Measurements from ENCODE around the gene OMP. TPM values are rescaled to one million over a fixed set of nuclear protein-coding genes. Genes with fewer than 3 reads are reported as not detected.

OMP gene
- total and polyA plus RNA-seq, 2 of the 13 experiments (the other 11 are each of a cell fraction or from before 2014, with no cell fraction given), result not detected

DNA sequence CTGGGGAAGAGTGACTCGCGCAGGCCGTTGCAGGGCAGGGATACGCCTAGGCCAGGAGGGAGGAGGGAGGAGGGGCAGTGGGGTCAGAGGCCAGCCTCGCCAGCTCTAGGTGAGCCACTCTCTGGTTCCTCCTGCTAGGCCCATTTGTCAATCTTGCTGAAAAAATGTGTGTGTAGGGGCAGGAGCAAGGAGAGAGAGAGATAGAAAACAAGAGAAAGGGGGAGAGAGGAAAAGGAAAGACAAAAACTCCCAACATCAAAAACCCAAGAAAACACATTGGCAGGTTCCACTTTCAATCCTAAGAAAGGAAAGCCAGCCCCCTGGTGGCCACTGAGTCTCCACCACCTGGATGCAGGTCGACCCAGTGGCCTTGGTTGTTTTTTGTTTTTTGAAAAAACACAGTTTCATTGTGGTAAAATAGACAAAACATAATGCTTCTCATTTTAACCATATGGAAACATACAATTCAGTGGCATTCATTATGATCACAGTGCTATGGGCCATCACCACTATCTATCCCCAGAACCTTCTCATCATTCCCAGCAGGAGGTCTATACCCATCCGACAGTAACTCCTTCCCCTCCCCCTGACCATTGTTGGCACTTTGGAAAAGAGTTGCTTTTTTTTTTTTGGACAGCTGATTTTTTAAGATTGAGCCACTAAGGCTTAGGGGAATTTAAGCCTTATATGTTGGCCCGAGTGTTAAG lies 10.9 kb downstream of the OMP start (continued):
- no peak for TF ChIP-seq ZNF713 (CRISPR knock-in tag; IDR thresholded peaks at IDR 0.05)
- TF ChIP-seq, protein P1, sequence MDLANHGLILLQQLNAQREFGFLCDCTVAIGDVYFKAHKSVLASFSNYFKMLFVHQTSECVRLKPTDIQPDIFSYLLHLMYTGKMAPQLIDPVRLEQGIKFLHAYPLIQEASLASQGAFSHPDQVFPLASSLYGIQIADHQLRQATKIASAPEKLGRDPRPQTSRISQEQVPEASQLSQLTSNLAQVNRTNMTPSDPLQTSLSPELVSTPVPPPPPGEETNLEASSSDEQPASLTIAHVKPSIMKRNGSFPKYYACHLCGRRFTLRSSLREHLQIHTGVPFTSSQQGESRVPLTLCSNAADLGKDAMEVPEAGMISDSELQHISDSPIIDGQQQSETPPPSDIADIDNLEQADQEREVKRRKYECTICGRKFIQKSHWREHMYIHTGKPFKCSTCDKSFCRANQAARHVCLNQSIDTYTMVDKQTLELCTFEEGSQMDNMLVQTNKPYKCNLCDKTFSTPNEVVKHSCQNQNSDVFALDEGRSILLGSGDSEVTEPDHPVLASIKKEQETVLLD (CRISPR knock-in tag; IDR thresholded peaks at IDR 0.05; ENCODE audit: low read depth), result no peak
- TF ChIP-seq, protein P2, sequence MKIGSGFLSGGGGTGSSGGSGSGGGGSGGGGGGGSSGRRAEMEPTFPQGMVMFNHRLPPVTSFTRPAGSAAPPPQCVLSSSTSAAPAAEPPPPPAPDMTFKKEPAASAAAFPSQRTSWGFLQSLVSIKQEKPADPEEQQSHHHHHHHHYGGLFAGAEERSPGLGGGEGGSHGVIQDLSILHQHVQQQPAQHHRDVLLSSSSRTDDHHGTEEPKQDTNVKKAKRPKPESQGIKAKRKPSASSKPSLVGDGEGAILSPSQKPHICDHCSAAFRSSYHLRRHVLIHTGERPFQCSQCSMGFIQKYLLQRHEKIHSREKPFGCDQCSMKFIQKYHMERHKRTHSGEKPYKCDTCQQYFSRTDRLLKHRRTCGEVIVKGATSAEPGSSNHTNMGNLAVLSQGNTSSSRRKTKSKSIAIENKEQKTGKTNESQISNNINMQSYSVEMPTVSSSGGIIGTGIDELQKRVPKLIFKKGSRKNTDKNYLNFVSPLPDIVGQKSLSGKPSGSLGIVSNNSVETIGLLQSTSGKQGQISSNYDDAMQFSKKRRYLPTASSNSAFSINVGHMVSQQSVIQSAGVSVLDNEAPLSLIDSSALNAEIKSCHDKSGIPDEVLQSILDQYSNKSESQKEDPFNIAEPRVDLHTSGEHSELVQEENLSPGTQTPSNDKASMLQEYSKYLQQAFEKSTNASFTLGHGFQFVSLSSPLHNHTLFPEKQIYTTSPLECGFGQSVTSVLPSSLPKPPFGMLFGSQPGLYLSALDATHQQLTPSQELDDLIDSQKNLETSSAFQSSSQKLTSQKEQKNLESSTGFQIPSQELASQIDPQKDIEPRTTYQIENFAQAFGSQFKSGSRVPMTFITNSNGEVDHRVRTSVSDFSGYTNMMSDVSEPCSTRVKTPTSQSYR (CRISPR knock-in tag; IDR thresholded peaks at IDR 0.05; ENCODE audit: borderline replicate concordance), result no peak
- 0 out of 2 replicates have a peak, but pooled peaks have one; percentile 22 for TF ChIP-seq KDM2A (CRISPR knock-in tag; IDR thresholded peaks at IDR 0.05; ENCODE audit: borderline replicate concordance, low read depth)
- TF ChIP-seq, protein P3, sequence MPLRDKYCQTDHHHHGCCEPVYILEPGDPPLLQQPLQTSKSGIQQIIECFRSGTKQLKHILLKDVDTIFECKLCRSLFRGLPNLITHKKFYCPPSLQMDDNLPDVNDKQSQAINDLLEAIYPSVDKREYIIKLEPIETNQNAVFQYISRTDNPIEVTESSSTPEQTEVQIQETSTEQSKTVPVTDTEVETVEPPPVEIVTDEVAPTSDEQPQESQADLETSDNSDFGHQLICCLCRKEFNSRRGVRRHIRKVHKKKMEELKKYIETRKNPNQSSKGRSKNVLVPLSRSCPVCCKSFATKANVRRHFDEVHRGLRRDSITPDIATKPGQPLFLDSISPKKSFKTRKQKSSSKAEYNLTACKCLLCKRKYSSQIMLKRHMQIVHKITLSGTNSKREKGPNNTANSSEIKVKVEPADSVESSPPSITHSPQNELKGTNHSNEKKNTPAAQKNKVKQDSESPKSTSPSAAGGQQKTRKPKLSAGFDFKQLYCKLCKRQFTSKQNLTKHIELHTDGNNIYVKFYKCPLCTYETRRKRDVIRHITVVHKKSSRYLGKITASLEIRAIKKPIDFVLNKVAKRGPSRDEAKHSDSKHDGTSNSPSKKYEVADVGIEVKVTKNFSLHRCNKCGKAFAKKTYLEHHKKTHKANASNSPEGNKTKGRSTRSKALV (CRISPR knock-in tag; IDR thresholded peaks at IDR 0.05), result no peak
- no peak for TF ChIP-seq ZNF766 (CRISPR knock-in tag; IDR thresholded peaks at IDR 0.05; ENCODE audit: borderline replicate concordance)
- no peak for TF ChIP-seq CHCHD3 (CRISPR knock-in tag; IDR thresholded peaks at IDR 0.05)
- peak; percentile 84 for TF ChIP-seq NR2F6 (IDR thresholded peaks at IDR 0.05)
- TF ChIP-seq NR2F6 (CRISPR knock-in tag; IDR thresholded peaks at IDR 0.05), result peak; percentile 65
- TF ChIP-seq HNRNPLL (IDR thresholded peaks at IDR 0.05; ENCODE audit: low read depth, low read length, poor library complexity, severe bottlenecking), result no peak
- TF ChIP-seq, protein P4, sequence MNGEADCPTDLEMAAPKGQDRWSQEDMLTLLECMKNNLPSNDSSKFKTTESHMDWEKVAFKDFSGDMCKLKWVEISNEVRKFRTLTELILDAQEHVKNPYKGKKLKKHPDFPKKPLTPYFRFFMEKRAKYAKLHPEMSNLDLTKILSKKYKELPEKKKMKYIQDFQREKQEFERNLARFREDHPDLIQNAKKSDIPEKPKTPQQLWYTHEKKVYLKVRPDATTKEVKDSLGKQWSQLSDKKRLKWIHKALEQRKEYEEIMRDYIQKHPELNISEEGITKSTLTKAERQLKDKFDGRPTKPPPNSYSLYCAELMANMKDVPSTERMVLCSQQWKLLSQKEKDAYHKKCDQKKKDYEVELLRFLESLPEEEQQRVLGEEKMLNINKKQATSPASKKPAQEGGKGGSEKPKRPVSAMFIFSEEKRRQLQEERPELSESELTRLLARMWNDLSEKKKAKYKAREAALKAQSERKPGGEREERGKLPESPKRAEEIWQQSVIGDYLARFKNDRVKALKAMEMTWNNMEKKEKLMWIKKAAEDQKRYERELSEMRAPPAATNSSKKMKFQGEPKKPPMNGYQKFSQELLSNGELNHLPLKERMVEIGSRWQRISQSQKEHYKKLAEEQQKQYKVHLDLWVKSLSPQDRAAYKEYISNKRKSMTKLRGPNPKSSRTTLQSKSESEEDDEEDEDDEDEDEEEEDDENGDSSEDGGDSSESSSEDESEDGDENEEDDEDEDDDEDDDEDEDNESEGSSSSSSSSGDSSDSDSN (CRISPR knock-in tag; IDR thresholded peaks at IDR 0.05), result no peak
- TF ChIP-seq TGIF2 (CRISPR knock-in tag; IDR thresholded peaks at IDR 0.05), result no peak
- no peak for TF ChIP-seq ZNF737 (CRISPR knock-in tag; IDR thresholded peaks at IDR 0.05; ENCODE audit: borderline replicate concordance)
- TF ChIP-seq, protein P5, sequence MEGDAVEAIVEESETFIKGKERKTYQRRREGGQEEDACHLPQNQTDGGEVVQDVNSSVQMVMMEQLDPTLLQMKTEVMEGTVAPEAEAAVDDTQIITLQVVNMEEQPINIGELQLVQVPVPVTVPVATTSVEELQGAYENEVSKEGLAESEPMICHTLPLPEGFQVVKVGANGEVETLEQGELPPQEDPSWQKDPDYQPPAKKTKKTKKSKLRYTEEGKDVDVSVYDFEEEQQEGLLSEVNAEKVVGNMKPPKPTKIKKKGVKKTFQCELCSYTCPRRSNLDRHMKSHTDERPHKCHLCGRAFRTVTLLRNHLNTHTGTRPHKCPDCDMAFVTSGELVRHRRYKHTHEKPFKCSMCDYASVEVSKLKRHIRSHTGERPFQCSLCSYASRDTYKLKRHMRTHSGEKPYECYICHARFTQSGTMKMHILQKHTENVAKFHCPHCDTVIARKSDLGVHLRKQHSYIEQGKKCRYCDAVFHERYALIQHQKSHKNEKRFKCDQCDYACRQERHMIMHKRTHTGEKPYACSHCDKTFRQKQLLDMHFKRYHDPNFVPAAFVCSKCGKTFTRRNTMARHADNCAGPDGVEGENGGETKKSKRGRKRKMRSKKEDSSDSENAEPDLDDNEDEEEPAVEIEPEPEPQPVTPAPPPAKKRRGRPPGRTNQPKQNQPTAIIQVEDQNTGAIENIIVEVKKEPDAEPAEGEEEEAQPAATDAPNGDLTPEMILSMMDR (CRISPR knock-in tag; IDR thresholded peaks at IDR 0.05), result peak; percentile 66
- no peak for TF ChIP-seq JUNB (CRISPR knock-in tag; IDR thresholded peaks at IDR 0.05; ENCODE audit: borderline replicate concordance)
- TF ChIP-seq, protein P6, sequence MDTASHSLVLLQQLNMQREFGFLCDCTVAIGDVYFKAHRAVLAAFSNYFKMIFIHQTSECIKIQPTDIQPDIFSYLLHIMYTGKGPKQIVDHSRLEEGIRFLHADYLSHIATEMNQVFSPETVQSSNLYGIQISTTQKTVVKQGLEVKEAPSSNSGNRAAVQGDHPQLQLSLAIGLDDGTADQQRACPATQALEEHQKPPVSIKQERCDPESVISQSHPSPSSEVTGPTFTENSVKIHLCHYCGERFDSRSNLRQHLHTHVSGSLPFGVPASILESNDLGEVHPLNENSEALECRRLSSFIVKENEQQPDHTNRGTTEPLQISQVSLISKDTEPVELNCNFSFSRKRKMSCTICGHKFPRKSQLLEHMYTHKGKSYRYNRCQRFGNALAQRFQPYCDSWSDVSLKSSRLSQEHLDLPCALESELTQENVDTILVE (CRISPR knock-in tag; IDR thresholded peaks at IDR 0.05), result no peak

Measured in HepG2 (cell line).